Activated naive CD8-positive, alpha-beta T cell treated with anti-CD3 and anti-CD28 coated beads, Interleukin-2, amount 50 U/mL, for 24 hours (primary cell): ENCODE data around the gene DRAP1.
A peak's percentile ranks its signal among the peaks of the same experiment; 100 is the strongest.

Source experiments
- ATAC-seq: fragments of 150-1000 bp; cut with Tn5 transposase; one replicate; pipeline ENCODE4 v1.10.0; 2021
- DNase-seq: peaks from one replicate; pipeline ENCODE4 v3.0.0; 2021
- H3K27ac Mint-ChIP-seq: one replicate; pipeline ENCODE4 v1.8.0; 2021; ENCODE audit warnings: mild to moderate bottlenecking, mixed read lengths
- H3K27me3 Mint-ChIP-seq: one replicate; pipeline ENCODE4 v1.8.0; 2021; ENCODE audit warnings: mixed read lengths
- H3K36me3 Mint-ChIP-seq: one replicate; pipeline ENCODE4 v1.8.0; 2021; ENCODE audit warnings: low read depth, mixed read lengths
- H3K4me1 Mint-ChIP-seq: one replicate; pipeline ENCODE4 v1.8.0; 2021; ENCODE audit warnings: mixed read lengths
- H3K4me3 Mint-ChIP-seq: one replicate; pipeline ENCODE4 v1.8.0; 2021; ENCODE audit warnings: mild to moderate bottlenecking, moderate library complexity, mixed read lengths
- H3K9me3 Mint-ChIP-seq: one replicate; pipeline ENCODE4 v1.8.0; 2021; ENCODE audit warnings: mixed read lengths

DRAP1 gene

GRCh38 chr11:65919141-65919572 lies at the start of gene DRAP1:
Gene DRAP1, plus strand, starts transcription at chr11:65919426. Its CDS starts 76 bp downstream, at chr11:65919502.
- Mint-ChIP-seq H3K4me3 (peak within 1 kb of the TSS; percentile 90), H3K27me3 (no peaks in the 10 kb centered on the region), H3K4me1 (peaks cover 49% of the 10 kb centered on the region), H3K9me3 (no peaks in the 10 kb centered on the region), H3K36me3 (peaks cover 8% of the 10 kb centered on the region), H3K27ac (peak within 1 kb of the TSS; percentile 87)
- ATAC-seq: peak; percentile 92
- peak; percentile 99 for DNase-seq

GRCh38 chr11:65869643-65870306 lies 49.5 kb upstream of the DRAP1 start:
- peaks cover 27% of the 10 kb centered on the region for H3K4me1 Mint-ChIP-seq
- no peak overlapping the region for H3K4me3 Mint-ChIP-seq
- DNase-seq: no peak
- H3K36me3 Mint-ChIP-seq: peaks cover 8% of the 10 kb centered on the region
- no peaks in the 10 kb centered on the region for H3K9me3 Mint-ChIP-seq
- H3K27me3 Mint-ChIP-seq: no peaks in the 10 kb centered on the region
- ATAC-seq: no peak
- no peak overlapping the region for H3K27ac Mint-ChIP-seq

- H3K36me3 Mint-ChIP-seq: peaks cover 6% of the 10 kb centered on the region
- peaks cover 27% of the 10 kb centered on the region for H3K4me1 Mint-ChIP-seq
- H3K27ac Mint-ChIP-seq: no peak overlapping the region
- no peaks in the 10 kb centered on the region for H3K27me3 Mint-ChIP-seq
- DNase-seq: no peak
- no peaks in the 10 kb centered on the region for H3K9me3 Mint-ChIP-seq
- no peak overlapping the region for H3K4me3 Mint-ChIP-seq
- ATAC-seq: no peak
Observed at GRCh38 chr11:65870307-65870658, 48.9 kb upstream of the DRAP1 start.

GRCh38 chr11:65870706-65871681 lies 48.2 kb upstream of the DRAP1 start:
- ATAC-seq (no peak), DNase-seq (no peak)
- Mint-ChIP-seq H3K27ac (no peak overlapping the region), H3K36me3 (peaks cover 6% of the 10 kb centered on the region), H3K4me3 (no peak overlapping the region), H3K9me3 (no peaks in the 10 kb centered on the region), H3K4me1 (peaks cover 27% of the 10 kb centered on the region), H3K27me3 (no peaks in the 10 kb centered on the region)

GRCh38 chr11:65871811-65872548 lies 47.2 kb upstream of the DRAP1 start:
- Mint-ChIP-seq H3K36me3 (peaks cover 2% of the 10 kb centered on the region), H3K27me3 (no peaks in the 10 kb centered on the region), H3K9me3 (no peaks in the 10 kb centered on the region), H3K4me1 (peaks cover 31% of the 10 kb centered on the region), H3K27ac (no peak overlapping the region), H3K4me3 (no peak overlapping the region)
- ATAC-seq (no peak), DNase-seq (no peak)

- H3K36me3 Mint-ChIP-seq: no peaks in the 10 kb centered on the region
- ATAC-seq (no peak), DNase-seq (no peak)
- H3K4me1 Mint-ChIP-seq: peaks cover 39% of the 10 kb centered on the region
- peak within 1 kb of the TSS; percentile 87 for H3K4me3 Mint-ChIP-seq
- H3K27ac Mint-ChIP-seq: peak within 1 kb of the TSS; percentile 86
- H3K27me3 Mint-ChIP-seq: no peaks in the 10 kb centered on the region
- no peaks in the 10 kb centered on the region for H3K9me3 Mint-ChIP-seq
Observed at GRCh38 chr11:65872586-65873317, 46.5 kb upstream of the DRAP1 start, which contains the start of gene EFEMP2. Gene EFEMP2, minus strand, starts transcription at chr11:65872800. Its CDS starts 446 bp downstream, at chr11:65872354.

- H3K4me1 Mint-ChIP-seq: peaks cover 44% of the 10 kb centered on the region
- no peaks in the 10 kb centered on the region for H3K9me3 Mint-ChIP-seq
- H3K27ac Mint-ChIP-seq: peak overlapping the region; percentile 86
- peak overlapping the region; percentile 87 for H3K4me3 Mint-ChIP-seq
- no peaks in the 10 kb centered on the region for H3K27me3 Mint-ChIP-seq
- ATAC-seq: peak; percentile 83
- peak; percentile 98 for DNase-seq
- no peaks in the 10 kb centered on the region for H3K36me3 Mint-ChIP-seq
Observed at GRCh38 chr11:65873318-65874156, 45.7 kb upstream of the DRAP1 start.

- peak; percentile 67 for DNase-seq
- peak; percentile 71 for ATAC-seq
- Mint-ChIP-seq H3K27me3 (no peaks in the 10 kb centered on the region), H3K4me1 (peaks cover 58% of the 10 kb centered on the region), H3K27ac (peak within 1 kb of the TSS; percentile 81), H3K4me3 (peak within 1 kb of the TSS; percentile 77), H3K9me3 (no peaks in the 10 kb centered on the region), H3K36me3 (peaks cover 11% of the 10 kb centered on the region)
Observed at GRCh38 chr11:65879617-65880016, 39.6 kb upstream of the DRAP1 start, which contains the start of gene CTSW. Gene CTSW, plus strand, starts transcription at chr11:65879837. Its CDS starts 18 bp downstream, at chr11:65879855.

- Mint-ChIP-seq H3K27me3 (no peaks in the 10 kb centered on the region), H3K36me3 (peaks cover 13% of the 10 kb centered on the region), H3K4me3 (peak overlapping the region; percentile 77), H3K4me1 (peaks cover 62% of the 10 kb centered on the region), H3K27ac (peak overlapping the region; percentile 81), H3K9me3 (no peaks in the 10 kb centered on the region)
- ATAC-seq (no peak), DNase-seq (no peak)
Observed at GRCh38 chr11:65880027-65880426, 39.2 kb upstream of the DRAP1 start.

- no peak for DNase-seq
- Mint-ChIP-seq H3K4me3 (peak overlapping the region; percentile 77), H3K4me1 (peaks cover 66% of the 10 kb centered on the region), H3K27ac (peak overlapping the region; percentile 81), H3K36me3 (peaks cover 18% of the 10 kb centered on the region), H3K9me3 (no peaks in the 10 kb centered on the region), H3K27me3 (no peaks in the 10 kb centered on the region)
- peak; percentile 27 for ATAC-seq
Observed at GRCh38 chr11:65880844-65881421, 38.3 kb upstream of the DRAP1 start.

GRCh38 chr11:65882120-65883057 lies 36.8 kb upstream of the DRAP1 start:
- Mint-ChIP-seq H3K4me3 (no peak overlapping the region), H3K9me3 (no peaks in the 10 kb centered on the region), H3K4me1 (peaks cover 71% of the 10 kb centered on the region), H3K36me3 (peaks cover 26% of the 10 kb centered on the region), H3K27ac (no peak overlapping the region), H3K27me3 (no peaks in the 10 kb centered on the region)
- DNase-seq (no peak), ATAC-seq (no peak)
